GM12878 (cell line): ENCODE data around the gene RAD51. TPM values are rescaled to one million over a fixed set of nuclear protein-coding genes. Genes with fewer than 3 reads are reported as not detected.

Source experiments
- ATAC-seq: fragments of 200-7000 bp; cut with Tn5 transposase; 3 replicates; pipeline ENCODE4 v1.9.1; 2020; ENCODE audit warnings: mild to moderate bottlenecking, moderate library complexity
- BruUV-seq: library from RNA; stranded (reverse); fragments of 400-500 nt; replicated peaks from 2 replicates; lab custom pipeline; 2021; lab: Mats Ljungman, UMichigan
- CTCF ChIA-PET: fragments of 300-600 bp; sonication (Branson Sonifier 250); formaldehyde crosslinking; extraction: SDS; loops from one replicate; lab custom pipeline; 2021; ENCODE audit warnings: inconsistent platforms; lab: Yijun Ruan, JAX
- POLR2A ChIA-PET: fragments of 350-600 bp; formaldehyde crosslinking; extraction: SDS; loops from one replicate; lab custom pipeline; 2021; ENCODE audit warnings: inconsistent platforms; lab: Charles Lee
- RAD21 ChIA-PET: fragments of 300-600 bp; sonication (Branson Sonifier 250); formaldehyde crosslinking; loops from one replicate; lab custom pipeline; 2023; ENCODE audit warnings: antibody characterized with exemption; ENCODE audit not compliant: unreplicated experiment; lab: Charles Lee
- SMC1A ChIA-PET: fragments of 300-600 bp; sonication (Branson Sonifier 250); formaldehyde crosslinking; loops from one replicate; lab custom pipeline; 2023; ENCODE audit not compliant: unreplicated experiment, uncharacterized antibody; lab: Charles Lee
- DNase-seq: peaks from one replicate; pipeline ENCODE4 v3.0.0-alpha.2; 2011; ENCODE audit warnings: low read depth, low spot score
- FAIRE-seq: peaks from 3 replicates; lab custom pipeline; 2011; peaks lifted over from hg19 to GRCh38; lab: Jason Lieb, UNC
- H2AFZ ChIP-seq: 2 replicates; pipeline ENCODE4 v1.6.0; 2011; ENCODE audit warnings: low read depth, low read length, control low read depth; ENCODE audit not compliant: control insufficient read depth
- H3K27ac ChIP-seq: 2 replicates; pipeline ENCODE4 v1.5.1; 2011; ENCODE audit warnings: control low read depth; ENCODE audit not compliant: control insufficient read depth, insufficient read depth
- H3K27me3 ChIP-seq, 2 experiments: replicated peaks in 1 of 2; 2 replicates each; pipeline versions ENCODE4 v1.6.0 to v1.6.1; 2011; ENCODE audit warnings: low read length in 1 of 2; ENCODE audit not compliant: control insufficient read depth in 2 of 2, insufficient read depth in 2 of 2
- H3K36me3 ChIP-seq, 2 experiments: 2 replicates each; pipeline ENCODE4 v1.5.1; 2011; ENCODE audit warnings: low read length in 1 of 2; ENCODE audit not compliant: control insufficient read depth in 2 of 2, insufficient read depth in 2 of 2
- H3K4me1 ChIP-seq: 2 replicates; pipeline ENCODE4 v1.6.1; 2011; ENCODE audit warnings: mild to moderate bottlenecking, low read length, moderate library complexity, mixed read lengths; ENCODE audit not compliant: control insufficient read depth, insufficient read depth
- H3K4me2 ChIP-seq: 2 replicates; pipeline ENCODE4 v1.6.0; 2011; ENCODE audit warnings: control low read depth; ENCODE audit not compliant: control insufficient read depth, insufficient read depth
- H3K4me3 ChIP-seq: fragments of 200-600 bp; sonication (generic); 2 replicates; pipeline ENCODE4 v1.5.1; 2016
- H3K79me2 ChIP-seq: 2 replicates; pipeline ENCODE4 v1.6.0; 2011; ENCODE audit warnings: low read length; ENCODE audit not compliant: control insufficient read depth, insufficient read depth
- H3K9ac ChIP-seq: 2 replicates; pipeline ENCODE4 v1.8.0; 2011; ENCODE audit warnings: low read length, control low read depth, mixed read lengths; ENCODE audit not compliant: control insufficient read depth, insufficient read depth
- H3K9me3 ChIP-seq: replicated peaks from 3 replicates; pipeline ENCODE4 v1.5.1; 2011; ENCODE audit warnings: mild to moderate bottlenecking, low read length; ENCODE audit not compliant: control insufficient read depth, insufficient read depth
- H4K20me1 ChIP-seq: 2 replicates; pipeline ENCODE4 v1.6.0; 2011; ENCODE audit not compliant: control insufficient read depth, insufficient read depth
- CBX3 ChIP-seq: fragments of 200-600 bp; sonication (generic); IDR thresholded peaks from 2 replicates; pipeline ENCODE4 v1.6.1; 2016; ENCODE audit warnings: low read depth, borderline replicate concordance
- CBX5 ChIP-seq: sonication (generic); IDR thresholded peaks from 2 replicates; pipeline ENCODE4 v1.6.1; 2016; ENCODE audit warnings: low read depth, moderate library complexity, mild to moderate bottlenecking, inconsistent platforms
- EGR1 ChIP-seq, 2 experiments: IDR thresholded peaks; 1 replicate in 1 of 2; 2 replicates in 1 of 2; pipeline ENCODE4 v1.6.1; 2011 to 2012; ENCODE audit warnings: low read depth in 2 of 2, low read length in 2 of 2, borderline replicate concordance in 1 of 2, mild to moderate bottlenecking in 1 of 2, moderate library complexity in 1 of 2
- HCFC1 ChIP-seq: fragments of 150-350 bp; IDR thresholded peaks from 2 replicates; pipeline ENCODE4 v1.6.1; 2014; ENCODE audit warnings: low read length
- HDAC6 ChIP-seq: fragments of 200-600 bp; sonication (generic); IDR thresholded peaks from one replicate; pipeline ENCODE4 v1.8.0; 2017; ENCODE audit warnings: antibody characterized with exemption; ENCODE audit not compliant: unreplicated experiment
- MEF2A ChIP-seq: IDR thresholded peaks from 2 replicates; pipeline ENCODE4 v1.6.1; 2011; ENCODE audit warnings: low read depth, mild to moderate bottlenecking, low read length, moderate library complexity; ENCODE audit not compliant: insufficient read depth
- MEF2B ChIP-seq: fragments of 450-650 bp; IDR thresholded peaks from 2 replicates; pipeline ENCODE4 v1.6.1; 2018; ENCODE audit warnings: mild to moderate bottlenecking, moderate library complexity; ENCODE audit not compliant: partially characterized antibody, poor library complexity, severe bottlenecking
- RAD51 ChIP-seq: fragments of 450-650 bp; IDR thresholded peaks from 2 replicates; pipeline ENCODE4 v1.6.1; 2016; ENCODE audit warnings: moderate library complexity, mild to moderate bottlenecking, inconsistent platforms
- RELA ChIP-seq: fragments of 450-650 bp; IDR thresholded peaks from 2 replicates; pipeline ENCODE4 v1.8.0; 2014; ENCODE audit warnings: borderline replicate concordance; ENCODE audit not compliant: partially characterized antibody
- RELB ChIP-seq: fragments of 450-650 bp; IDR thresholded peaks from 2 replicates; pipeline ENCODE4 v1.6.1; 2017; ENCODE audit warnings: low read depth, mild to moderate bottlenecking, moderate library complexity
- REST ChIP-seq: IDR thresholded peaks from 2 replicates; pipeline ENCODE4 v1.6.1; 2012; ENCODE audit warnings: mild to moderate bottlenecking, low read depth, low read length
- SPI1 ChIP-seq: IDR thresholded peaks from 2 replicates; pipeline ENCODE4 v1.6.1; 2011; ENCODE audit warnings: low read depth, mild to moderate bottlenecking, low read length, moderate library complexity, borderline replicate concordance; ENCODE audit not compliant: insufficient read depth
- TCF7 ChIP-seq: IDR thresholded peaks from 2 replicates; pipeline ENCODE4 v1.6.1; 2014; ENCODE audit warnings: antibody characterized with exemption, borderline replicate concordance
- USF2 ChIP-seq: IDR thresholded peaks from 2 replicates; pipeline ENCODE4 v1.6.1; 2011; ENCODE audit warnings: low read depth, low read length, improper control_type of control experiment, borderline replicate concordance
- WGBS: methylation state at CpG from one replicate; pipeline ENCODE4 v1.1.6; 2016; ENCODE audit warnings: low lambda C conversion rate; ENCODE audit not compliant: insufficient replicate concordance, insufficient coverage; ENCODE audit errors: missing lambda C conversion rate; 5-methylcytosine and 5-hydroxymethylcytosine counted together
- in situ Hi-C: fragments of 300-500 bp; cut with MboI; formaldehyde crosslinking; loops from 9 replicates; pipeline ENCODE4 v1.14.3; 2018; ENCODE audit warnings: mixed read lengths
- intact Hi-C: fragments of 100-400 bp; cut with micrococcal nuclease; formaldehyde crosslinking; loops from one replicate; pipeline ENCODE4 v1.14.2; 2022; ENCODE audit not compliant: unreplicated experiment
- polyA plus RNA-seq, 11 experiments: library from polyadenylated mRNA; depleted of rRNA in 4 of 11; unstranded in 6 of 11; stranded (reverse) in 5 of 11; fragments of >200 nt; fragmentation: Nextera tagmentation in 4 of 11; fragmentation: Illumina TruSeq in 1 of 11; extraction: Ambion mirVana in 4 of 11; extraction: Trizol in 1 of 11; gene quantifications; 1 replicate in 1 of 11; 2 replicates in 10 of 11; pipeline versions ENCODE4 v1.2.1 to v1.2.3, GENCODE V29; 2011 to 2016; ENCODE audit warnings: inconsistent platforms in 2 of 11, missing spikeins in 2 of 11, low read depth in 1 of 11
- total RNA-seq, 4 experiments: library from RNA; depleted of rRNA in 3 of 4; stranded (reverse); fragments of >200 nt in 3 of 4; fragmentation: Illumina TruSeq in 1 of 4; extraction: Trizol in 1 of 4; gene quantifications; 2 replicates each; pipeline versions ENCODE4 v1.2.1 to v1.2.3, GENCODE V29; 2013 to 2021

The RAD51 gene
- total and polyA plus RNA-seq, 10 of the 15 experiments (the other 5 are each of a cell fraction or from before 2014, with no cell fraction given), result 13.1 to 55.0 (median 30.6) TPM

GRCh38 chr15:40691737-40692136, 3.2 kb upstream of the RAD51 start:
- Histone ChIP-seq H4K20me1 (no peaks in the 10 kb centered on the region), H3K9me3 (no peaks in the 10 kb centered on the region), H3K27ac (no peak overlapping the region), H3K9ac (no peak overlapping the region), H3K4me1 (no peaks in the 10 kb centered on the region; the same call in none of the 2 replicates), H3K27me3 (no peaks in the 10 kb centered on the region), H3K36me3 (0 out of 4 replicates have a peak, but pooled peaks cover 0 to 3% of the 10 kb centered on the region in 2 experiments), H3K4me3 (no peak overlapping the region), H3K79me2 (peaks cover 18% of the 10 kb centered on the region), H3K4me2 (no peak overlapping the region), H2AFZ (no peak overlapping the region)
- intact Hi-C loops (no loop called here), in situ Hi-C loops (no loop called here)
- TF ChIP-seq EGR1 (IDR thresholded peaks at IDR 0.05; ENCODE audit: borderline replicate concordance in 1 of 2, low read depth in 2 of 2, low read length in 2 of 2), result no peak
- TF ChIP-seq HCFC1, result no peak
- no peak for TF ChIP-seq RAD51
- no peak for TF ChIP-seq MEF2A
- TF ChIP-seq REST, result no peak
- no peak for TF ChIP-seq RELA
- TF ChIP-seq TCF7, result no peak
- TF ChIP-seq RELB, result no peak
- TF ChIP-seq SPI1, result no peak
- no peak for TF ChIP-seq HDAC6
- TF ChIP-seq CBX3, result no peak
- no peak for TF ChIP-seq CBX5
- TF ChIP-seq USF2, result no peak
- no peak for TF ChIP-seq MEF2B
- SMC1A ChIA-PET, result no interaction called here
- CTCF ChIA-PET, result interaction anchor here (0.6 to 1.5 kb wide), 2 partner anchors 11 to 49 kb away, joined by 3 to 4 read pairs; no protein-coding TSS in a partner anchor
- BruUV-seq, result no TSS peak
- RAD21 ChIA-PET, result no interaction called here
- FAIRE-seq (no peak), ATAC-seq (no peak), DNase-seq (no peak)
- POLR2A ChIA-PET, result interaction anchor here (0.6 kb wide), 1 partner anchor 21 kb away, joined by 3 read pairs; no protein-coding TSS in a partner anchor
- WGBS, result 100% methylated on average over 4 of the region's 4 CpGs
